Central memory CD8-positive, alpha-beta T cell (primary cell): ENCODE data around the gene OR2S2.

Source experiments
- ATAC-seq: fragments of 150-1000 bp; cut with Tn5 transposase; replicated peaks from 2 replicates; pipeline ENCODE4 v1.10.0; 2022; ENCODE audit warnings: mild to moderate bottlenecking, moderate FRiP score, moderate number of reproducible peaks; ENCODE audit not compliant: poor library complexity, severe bottlenecking; ENCODE audit errors: extremely low read depth
- DNase-seq, 2 donors: peaks; one replicate each; pipeline ENCODE4 v3.0.0; 2021; ENCODE audit warnings: low spot score in 2 of 2
- H3K27ac Mint-ChIP-seq: one replicate; pipeline ENCODE4 v1.8.0; 2022; ENCODE audit warnings: low read depth, mild to moderate bottlenecking, moderate library complexity, mixed read lengths
- H3K27me3 Mint-ChIP-seq: one replicate; pipeline ENCODE4 v1.8.0; 2022; ENCODE audit warnings: mixed read lengths
- H3K36me3 Mint-ChIP-seq: one replicate; pipeline ENCODE4 v1.8.0; 2022; ENCODE audit warnings: mild to moderate bottlenecking, moderate library complexity, mixed read lengths; ENCODE audit not compliant: insufficient read depth
- H3K4me1 Mint-ChIP-seq: one replicate; pipeline ENCODE4 v1.8.0; 2022; ENCODE audit warnings: mixed read lengths
- H3K4me3 Mint-ChIP-seq: one replicate; pipeline ENCODE4 v1.8.0; 2022; ENCODE audit warnings: mild to moderate bottlenecking, moderate library complexity, mixed read lengths
- H3K9me3 Mint-ChIP-seq: one replicate; pipeline ENCODE4 v1.8.0; 2022; ENCODE audit warnings: mixed read lengths

OR2S2 gene

GRCh38 chr9:35981699-35982098, 23.7 kb upstream of the OR2S2 start:
- Mint-ChIP-seq H3K4me3 (no peak overlapping the region), H3K27ac (no peak overlapping the region), H3K27me3 (peaks cover 99% of the 10 kb centered on the region), H3K36me3 (no peaks in the 10 kb centered on the region), H3K9me3 (no peaks in the 10 kb centered on the region), H3K4me1 (no peaks in the 10 kb centered on the region)
- ATAC-seq (no peak), DNase-seq (no peak)

GRCh38 chr9:35980289-35981011, 22.5 kb upstream of the OR2S2 start:
- Mint-ChIP-seq H3K27me3 (peaks cover 99% of the 10 kb centered on the region), H3K4me3 (no peak overlapping the region), H3K27ac (no peak overlapping the region), H3K4me1 (no peaks in the 10 kb centered on the region), H3K9me3 (peaks cover 7% of the 10 kb centered on the region), H3K36me3 (no peaks in the 10 kb centered on the region)
- DNase-seq (no peak), ATAC-seq (no peak)

- ATAC-seq (no peak), DNase-seq (no peak)
- Mint-ChIP-seq H3K9me3 (peaks cover 19% of the 10 kb centered on the region), H3K4me1 (no peaks in the 10 kb centered on the region), H3K27ac (no peak overlapping the region), H3K4me3 (no peak overlapping the region), H3K27me3 (peaks cover 100% of the 10 kb centered on the region), H3K36me3 (no peaks in the 10 kb centered on the region)
These were observed 20.8 kb upstream of the OR2S2 start for GRCh38 chr9:35978792-35979191.

GRCh38 chr9:35976726-35977125, 18.8 kb upstream of the OR2S2 start:
- peaks cover 19% of the 10 kb centered on the region for H3K9me3 Mint-ChIP-seq
- peaks cover 3% of the 10 kb centered on the region for H3K36me3 Mint-ChIP-seq
- ATAC-seq = no peak
- peaks cover 4% of the 10 kb centered on the region for H3K4me1 Mint-ChIP-seq
- peaks cover 100% of the 10 kb centered on the region for H3K27me3 Mint-ChIP-seq
- H3K4me3 Mint-ChIP-seq = no peak overlapping the region
- H3K27ac Mint-ChIP-seq = no peak overlapping the region
- no peak for DNase-seq

- H3K27ac Mint-ChIP-seq = no peak overlapping the region
- peaks cover 98% of the 10 kb centered on the region for H3K27me3 Mint-ChIP-seq
- H3K36me3 Mint-ChIP-seq = peaks cover 3% of the 10 kb centered on the region
These were observed 16.8 kb upstream of the OR2S2 start for GRCh38 chr9:35974800-35975199.

DNA sequence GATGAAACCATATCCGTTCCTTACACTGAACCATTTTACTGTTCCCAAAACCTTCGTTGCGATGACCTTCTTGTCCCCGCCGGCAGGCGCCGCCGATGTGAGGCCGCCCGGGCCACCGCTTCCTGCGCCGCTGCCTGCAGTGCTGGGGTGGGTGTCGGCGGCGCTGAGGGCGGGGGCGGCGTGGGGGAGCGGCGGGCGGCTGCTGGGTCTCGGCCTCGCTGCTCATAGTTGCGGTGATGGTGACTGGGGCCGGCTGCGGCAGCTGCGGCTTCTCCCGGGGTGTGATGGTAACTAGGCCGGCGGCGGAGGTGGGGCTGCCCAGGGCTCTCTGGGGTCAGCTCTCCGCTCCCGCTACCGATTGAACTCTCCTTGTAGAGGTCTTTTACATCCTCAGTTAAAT, 14.1 kb upstream of the OR2S2 start:
- Mint-ChIP-seq H3K36me3 (peaks cover 3% of the 10 kb centered on the region), H3K27ac (no peak overlapping the region), H3K4me1 (peaks cover 6% of the 10 kb centered on the region), H3K4me3 (peak overlapping the region; percentile 24), H3K9me3 (peaks cover 19% of the 10 kb centered on the region), H3K27me3 (peaks cover 93% of the 10 kb centered on the region)
- no peak for DNase-seq
- ATAC-seq = peak; percentile 28

More at GRCh38 chr9:35974800-35975199, 16.8 kb upstream of the OR2S2 start:
- no peak overlapping the region for H3K4me3 Mint-ChIP-seq
- peaks cover 19% of the 10 kb centered on the region for H3K9me3 Mint-ChIP-seq
- DNase-seq (no peak), ATAC-seq (no peak)
- H3K4me1 Mint-ChIP-seq = peaks cover 6% of the 10 kb centered on the region

DNA sequence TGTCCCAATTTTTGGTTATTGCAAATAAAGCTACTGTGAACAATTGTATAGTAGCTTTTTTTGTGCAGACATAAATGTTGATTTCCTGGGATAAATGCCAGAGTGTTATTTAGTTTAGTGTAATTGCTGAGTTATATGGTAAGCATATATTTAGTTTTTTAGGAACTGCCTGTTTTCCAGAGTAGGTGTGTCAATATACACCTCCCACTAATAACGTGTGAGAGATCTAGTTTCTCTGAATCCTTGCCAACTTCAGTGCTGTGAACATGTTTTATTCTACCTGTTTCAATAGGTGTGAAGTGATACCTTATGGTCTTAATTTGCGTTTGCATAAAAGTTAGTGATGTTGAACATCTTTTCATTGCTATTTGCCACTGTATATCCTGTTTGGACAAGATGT, 9.1 kb upstream of the OR2S2 start:
- DNase-seq = no peak
- peaks cover 5% of the 10 kb centered on the region for H3K4me1 Mint-ChIP-seq
- peaks cover 5% of the 10 kb centered on the region for H3K36me3 Mint-ChIP-seq
- H3K27ac Mint-ChIP-seq = no peak overlapping the region
- H3K27me3 Mint-ChIP-seq = peaks cover 52% of the 10 kb centered on the region
- ATAC-seq = no peak
- H3K4me3 Mint-ChIP-seq = no peak overlapping the region
- no peaks in the 10 kb centered on the region for H3K9me3 Mint-ChIP-seq

DNA sequence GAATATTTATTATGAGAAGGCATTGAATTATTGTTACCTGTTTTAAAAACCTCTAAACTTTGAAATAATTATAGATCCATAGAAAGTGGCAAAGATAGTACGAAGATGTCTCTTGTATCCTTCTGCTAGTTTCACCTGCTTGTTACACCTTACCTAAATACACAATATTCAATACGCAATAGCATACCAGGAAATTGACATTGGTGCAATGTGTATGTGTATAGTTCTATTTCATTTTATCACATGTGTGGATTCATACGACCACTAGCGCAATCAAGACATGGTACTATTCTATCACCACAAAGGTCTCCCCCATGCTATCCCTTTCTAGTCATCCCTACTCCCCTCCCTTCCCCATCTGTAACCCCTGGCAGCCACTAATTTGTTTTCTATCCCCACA, 8.5 kb upstream of the OR2S2 start:
- H3K27me3 Mint-ChIP-seq = peaks cover 46% of the 10 kb centered on the region

GRCh38 chr9:35965011-35965410, 7.1 kb upstream of the OR2S2 start:
- no peaks in the 10 kb centered on the region for H3K4me1 Mint-ChIP-seq
- H3K9me3 Mint-ChIP-seq = no peaks in the 10 kb centered on the region
- ATAC-seq = no peak
- peaks cover 2% of the 10 kb centered on the region for H3K36me3 Mint-ChIP-seq
- no peak overlapping the region for H3K4me3 Mint-ChIP-seq
- no peak for DNase-seq
- peaks cover 44% of the 10 kb centered on the region for H3K27me3 Mint-ChIP-seq
- no peak overlapping the region for H3K27ac Mint-ChIP-seq

More for the DNA sequence above, 8.5 kb upstream of the OR2S2 start:
- Mint-ChIP-seq H3K9me3 (no peaks in the 10 kb centered on the region), H3K4me1 (no peaks in the 10 kb centered on the region), H3K36me3 (peaks cover 2% of the 10 kb centered on the region), H3K27ac (no peak overlapping the region), H3K4me3 (no peak overlapping the region)
- no peak for DNase-seq
- no peak for ATAC-seq

DNA sequence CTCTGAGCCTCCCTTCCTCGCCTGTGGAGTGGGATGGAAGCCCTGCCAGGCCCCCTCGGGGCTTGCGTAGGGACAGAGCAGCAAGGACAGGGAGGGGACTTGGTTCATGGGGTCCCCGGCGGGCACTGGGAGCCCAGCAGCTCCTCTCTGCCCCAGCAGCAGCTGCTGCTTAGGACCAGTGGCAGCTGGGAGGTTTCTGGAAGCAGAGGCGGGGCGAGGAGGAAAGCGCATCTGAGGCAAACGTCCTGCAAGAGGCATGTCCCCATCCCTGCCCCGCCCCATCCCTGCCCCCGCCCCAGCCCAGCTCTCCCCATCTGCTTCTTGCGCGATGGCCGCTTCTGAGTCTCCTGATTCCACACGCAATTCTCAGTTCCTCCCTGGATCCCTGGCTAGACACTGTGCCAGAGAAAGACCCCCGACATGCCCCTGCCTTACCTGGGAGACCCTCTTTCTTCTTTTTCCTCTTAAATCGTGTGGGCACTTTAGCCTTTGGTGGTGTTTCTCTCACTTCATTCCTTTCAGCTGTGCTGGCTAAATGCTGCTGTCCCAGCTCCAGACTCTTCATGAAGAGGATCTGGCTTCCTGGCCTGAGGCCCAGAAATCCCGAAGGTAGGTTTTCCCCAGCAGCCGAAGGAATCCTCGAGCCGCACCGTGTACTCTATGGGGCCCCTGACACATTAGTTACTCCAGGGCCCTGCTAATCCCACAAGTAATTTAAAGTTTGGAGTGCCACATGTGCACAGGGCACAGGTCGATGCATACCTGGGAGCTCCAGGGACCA, 4.4 kb upstream of the OR2S2 start:
- Mint-ChIP-seq H3K36me3 (peaks cover 2% of the 10 kb centered on the region), H3K4me1 (no peaks in the 10 kb centered on the region), H3K27ac (no peak overlapping the region), H3K4me3 (no peak overlapping the region), H3K27me3 (peaks cover 46% of the 10 kb centered on the region), H3K9me3 (no peaks in the 10 kb centered on the region)
- DNase-seq = no peak
- ATAC-seq = no peak

GRCh38 chr9:35960039-35960655, 2.2 kb upstream of the OR2S2 start:
- Mint-ChIP-seq H3K9me3 (no peaks in the 10 kb centered on the region), H3K27me3 (peaks cover 57% of the 10 kb centered on the region), H3K27ac (no peak overlapping the region), H3K36me3 (peaks cover 2% of the 10 kb centered on the region), H3K4me1 (no peaks in the 10 kb centered on the region), H3K4me3 (no peak overlapping the region)
- ATAC-seq (no peak), DNase-seq (no peak)

- Mint-ChIP-seq H3K27me3 (peaks cover 82% of the 10 kb centered on the region), H3K36me3 (no peaks in the 10 kb centered on the region), H3K27ac (no peak overlapping the region), H3K9me3 (no peaks in the 10 kb centered on the region), H3K4me1 (peaks cover 7% of the 10 kb centered on the region), H3K4me3 (no peak overlapping the region)
- ATAC-seq (no peak), DNase-seq (no peak)
These were observed 1.3 kb downstream of the OR2S2 start for GRCh38 chr9:35956651-35957050.
